ENCODE measurements around the gene KLF2. TPM values are rescaled to one million over a fixed set of nuclear protein-coding genes. Genes with fewer than 3 reads are reported as not detected.

The KLF2 gene
- total and polyA plus RNA-seq, 4 donors, result 8.8 to 64.7 (median 22.9) TPM

DNA sequence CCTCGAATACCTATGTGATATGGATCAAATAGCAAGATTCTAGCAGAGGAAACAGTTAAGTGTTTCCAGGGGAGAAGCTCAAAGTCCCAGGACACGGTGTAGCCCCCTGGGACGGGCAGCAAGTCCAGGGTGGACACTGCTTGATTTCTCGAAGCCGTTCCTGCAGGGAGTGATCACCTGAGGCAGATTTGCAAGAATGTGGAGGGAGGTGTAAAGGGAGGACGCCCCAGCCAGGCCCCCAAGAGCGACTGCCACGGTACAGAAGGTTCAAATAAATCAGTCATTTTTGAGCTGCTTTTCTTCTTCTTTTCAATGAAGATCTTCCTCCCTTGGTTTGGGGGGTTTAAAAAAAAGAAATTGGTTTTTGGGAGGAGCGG lies 41.4 kb downstream of the KLF2 start:
- H3K4me3 ChIP-seq (ENCODE audit: low read depth, low read length), result no peak overlapping the region
- H3K27ac ChIP-seq (ENCODE audit: low read depth, low read length), result no peak overlapping the region
- H3K9me3 ChIP-seq (ENCODE audit: control insufficient read depth, insufficient read depth, low read length), result no peaks in the 10 kb centered on the region
- WGBS (ENCODE audit: insufficient coverage), result 82% methylated on average over 9 of the region's 9 CpGs
- peaks cover 32% of the 10 kb centered on the region for H3K4me1 ChIP-seq (ENCODE audit: control insufficient read depth, insufficient read depth, low read length)
- no peak for DNase-seq (ENCODE audit: low read depth in 4 of 6, low spot score in 6 of 6)
- peaks cover 52% of the 10 kb centered on the region for H3K36me3 ChIP-seq (ENCODE audit: control insufficient read depth, insufficient read depth, low read length)
- H3K27me3 ChIP-seq (ENCODE audit: control insufficient read depth, insufficient read depth, low read length), result no peaks in the 10 kb centered on the region

- no peak overlapping the region for H3K27ac ChIP-seq (ENCODE audit: low read depth, low read length)
- H3K9me3 ChIP-seq (ENCODE audit: control insufficient read depth, insufficient read depth, low read length), result no peaks in the 10 kb centered on the region
- peaks cover 38% of the 10 kb centered on the region for H3K4me1 ChIP-seq (ENCODE audit: control insufficient read depth, insufficient read depth, low read length)
- DNase-seq (ENCODE audit: low read depth in 4 of 6, low spot score in 6 of 6), result no peak
- H3K27me3 ChIP-seq (ENCODE audit: control insufficient read depth, insufficient read depth, low read length), result no peaks in the 10 kb centered on the region
- no peak overlapping the region for H3K4me3 ChIP-seq (ENCODE audit: low read depth, low read length)
- H3K36me3 ChIP-seq (ENCODE audit: control insufficient read depth, insufficient read depth, low read length), result peaks cover 55% of the 10 kb centered on the region
- WGBS (ENCODE audit: insufficient coverage), result 60% methylated on average over 16 of the region's 25 CpGs
Measured at GRCh38 chr19:16366433-16367260, 42.0 kb downstream of the KLF2 start.

DNA sequence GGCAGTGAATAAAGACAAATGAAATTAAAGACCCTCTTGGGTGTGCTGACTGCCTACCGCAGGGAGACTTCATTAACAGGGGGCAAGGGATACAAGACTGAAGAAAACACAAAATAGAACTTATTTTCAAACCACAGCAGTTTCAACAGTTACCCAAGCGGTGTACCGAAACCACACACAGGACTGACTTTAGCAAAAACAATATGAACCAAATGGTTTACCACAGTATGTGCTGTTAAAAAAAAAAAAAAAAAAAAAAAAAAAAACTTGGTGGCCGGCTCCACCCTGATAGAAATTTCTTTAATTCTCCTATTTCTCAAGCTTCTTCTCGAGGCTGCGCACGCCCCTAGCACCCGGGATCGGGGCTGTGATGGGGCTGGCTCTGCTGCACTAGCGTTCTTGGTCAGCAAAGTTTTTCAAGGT lies 42.6 kb downstream of the KLF2 start:
- 87% methylated on average over 7 of the region's 10 CpGs for WGBS (ENCODE audit: insufficient coverage)
- Histone ChIP-seq H3K27me3 (ENCODE audit: control insufficient read depth, insufficient read depth, low read length) (no peaks in the 10 kb centered on the region), H3K27ac (ENCODE audit: low read depth, low read length) (no peak overlapping the region), H3K9me3 (ENCODE audit: control insufficient read depth, insufficient read depth, low read length) (no peaks in the 10 kb centered on the region), H3K4me3 (ENCODE audit: low read depth, low read length) (no peak overlapping the region), H3K36me3 (ENCODE audit: control insufficient read depth, insufficient read depth, low read length) (peaks cover 56% of the 10 kb centered on the region), H3K4me1 (ENCODE audit: control insufficient read depth, insufficient read depth, low read length) (peaks cover 42% of the 10 kb centered on the region)
- peak in 1 of 6 donors; percentile 63 for DNase-seq (ENCODE audit: low read depth in 4 of 6, low spot score in 6 of 6)

- Histone ChIP-seq H3K36me3 (ENCODE audit: control insufficient read depth, insufficient read depth, low read length) (peaks cover 56% of the 10 kb centered on the region), H3K9me3 (ENCODE audit: control insufficient read depth, insufficient read depth, low read length) (no peaks in the 10 kb centered on the region), H3K27ac (ENCODE audit: low read depth, low read length) (no peak overlapping the region), H3K27me3 (ENCODE audit: control insufficient read depth, insufficient read depth, low read length) (no peaks in the 10 kb centered on the region), H3K4me3 (ENCODE audit: low read depth, low read length) (no peak overlapping the region), H3K4me1 (ENCODE audit: control insufficient read depth, insufficient read depth, low read length) (peaks cover 42% of the 10 kb centered on the region)
- DNase-seq (ENCODE audit: low read depth in 4 of 6, low spot score in 6 of 6), result peak in 1 of 6 donors; percentile 20
- 83% methylated on average over 8 of the region's 18 CpGs for WGBS (ENCODE audit: insufficient coverage)
Measured at GRCh38 chr19:16368385-16369305, 44.0 kb downstream of the KLF2 start.

- Histone ChIP-seq H3K4me1 (ENCODE audit: control insufficient read depth, insufficient read depth, low read length) (peaks cover 42% of the 10 kb centered on the region), H3K36me3 (ENCODE audit: control insufficient read depth, insufficient read depth, low read length) (peaks cover 55% of the 10 kb centered on the region), H3K9me3 (ENCODE audit: control insufficient read depth, insufficient read depth, low read length) (no peaks in the 10 kb centered on the region), H3K4me3 (ENCODE audit: low read depth, low read length) (no peak overlapping the region), H3K27ac (ENCODE audit: low read depth, low read length) (no peak overlapping the region), H3K27me3 (ENCODE audit: control insufficient read depth, insufficient read depth, low read length) (no peaks in the 10 kb centered on the region)
- peak in 1 of 6 donors; percentile 16 for DNase-seq (ENCODE audit: low read depth in 4 of 6, low spot score in 6 of 6)
- WGBS (ENCODE audit: insufficient coverage), result 80% methylated on average over 2 of the region's 3 CpGs
Measured at GRCh38 chr19:16369306-16369663, 44.7 kb downstream of the KLF2 start.

DNA sequence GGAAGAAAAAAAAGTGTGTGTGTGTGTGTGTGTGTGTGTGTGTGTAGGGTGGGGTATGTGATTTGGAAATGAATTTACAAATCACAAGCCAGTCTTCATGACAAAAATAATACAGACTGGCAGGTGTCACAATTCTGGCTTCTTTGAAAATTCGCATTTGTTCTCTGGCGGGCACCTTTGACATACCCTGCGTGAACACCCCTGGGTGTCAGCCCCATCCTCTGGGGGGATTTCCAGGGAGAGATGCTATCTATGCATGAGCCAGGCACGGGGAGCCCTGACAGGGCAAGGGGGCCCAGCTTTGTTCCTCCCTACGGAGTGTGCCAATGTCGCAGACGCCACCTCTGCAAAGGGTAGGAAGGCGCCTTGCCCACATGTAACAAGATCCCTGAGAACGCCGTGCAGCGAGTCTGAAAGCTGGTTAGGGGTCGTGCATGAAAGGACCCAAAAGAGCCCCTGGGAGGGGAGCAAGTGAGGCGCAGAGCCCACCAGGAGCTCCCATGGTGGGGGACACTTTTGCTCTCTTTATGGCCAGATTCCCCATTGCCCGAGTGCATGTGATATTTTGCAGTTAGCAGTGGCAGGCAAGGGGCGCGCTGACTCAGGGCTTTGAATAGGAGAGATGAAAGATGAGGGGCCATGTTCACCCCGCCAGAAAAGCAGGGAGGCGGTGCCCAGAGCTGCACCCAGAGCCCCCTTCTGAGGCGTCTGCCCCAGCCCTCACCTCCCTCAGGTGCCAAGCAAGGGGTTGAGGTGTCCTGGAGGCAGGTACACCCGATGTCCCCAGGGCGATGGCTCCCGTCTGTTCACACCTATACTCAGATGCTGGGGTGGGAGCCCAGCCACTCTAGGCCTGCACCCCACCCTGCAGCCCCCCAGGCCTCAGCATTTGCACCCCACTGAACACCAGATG lies 45.3 kb downstream of the KLF2 start:
- no peak for DNase-seq (ENCODE audit: low read depth in 4 of 6, low spot score in 6 of 6)
- no peaks in the 10 kb centered on the region for H3K27me3 ChIP-seq (ENCODE audit: control insufficient read depth, insufficient read depth, low read length)

DNA sequence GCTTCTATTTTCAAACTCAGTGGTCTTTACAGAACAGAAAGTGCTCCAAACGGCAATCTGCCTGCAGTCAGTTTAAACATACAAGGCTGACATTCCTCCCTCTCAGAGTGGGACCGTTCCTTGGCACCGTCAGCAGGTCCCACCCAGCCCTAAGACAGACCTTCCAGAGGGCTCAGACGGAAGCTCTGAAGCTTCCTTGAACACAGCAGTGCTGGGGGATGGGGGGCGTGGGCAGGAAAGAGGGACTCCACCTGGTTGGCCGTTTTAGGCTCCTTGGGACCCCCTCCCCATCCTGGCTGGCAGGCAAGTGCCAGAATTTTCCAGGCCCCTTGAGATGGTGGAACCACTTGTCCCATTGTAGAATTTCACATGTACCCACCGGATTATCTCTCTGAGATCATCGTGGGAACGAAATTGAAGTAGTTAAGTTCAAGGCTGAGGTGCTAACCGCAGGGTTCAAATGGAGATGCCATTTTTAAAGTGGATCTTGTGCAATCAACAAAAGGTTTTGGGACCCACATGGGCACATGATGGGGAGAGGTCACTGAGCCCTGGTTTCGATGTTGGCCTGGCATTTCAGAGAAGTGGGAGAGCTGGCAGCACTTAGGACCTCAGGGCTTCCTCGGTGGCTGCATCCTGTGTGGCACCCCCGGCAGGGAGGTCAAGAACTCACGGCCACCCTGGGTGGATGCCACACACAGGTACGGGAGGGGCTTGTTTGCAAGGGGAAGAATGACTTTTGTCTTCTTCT lies 46.2 kb downstream of the KLF2 start:
- H3K4me1 ChIP-seq (ENCODE audit: control insufficient read depth, insufficient read depth, low read length), result peaks cover 40% of the 10 kb centered on the region

More for the DNA sequence above, 45.3 kb downstream of the KLF2 start:
- no peak overlapping the region for H3K4me3 ChIP-seq (ENCODE audit: low read depth, low read length)
- peaks cover 53% of the 10 kb centered on the region for H3K36me3 ChIP-seq (ENCODE audit: control insufficient read depth, insufficient read depth, low read length)
- no peaks in the 10 kb centered on the region for H3K9me3 ChIP-seq (ENCODE audit: control insufficient read depth, insufficient read depth, low read length)
- no peak overlapping the region for H3K27ac ChIP-seq (ENCODE audit: low read depth, low read length)
- WGBS (ENCODE audit: insufficient coverage), result 79% methylated on average over 19 of the region's 22 CpGs
- H3K4me1 ChIP-seq (ENCODE audit: control insufficient read depth, insufficient read depth, low read length), result peaks cover 42% of the 10 kb centered on the region

GRCh38 chr19:16371540-16371986 lies 46.9 kb downstream of the KLF2 start:
- no peak overlapping the region for H3K4me3 ChIP-seq (ENCODE audit: low read depth, low read length)
- DNase-seq (ENCODE audit: low read depth in 4 of 6, low spot score in 6 of 6), result no peak
- no peaks in the 10 kb centered on the region for H3K27me3 ChIP-seq (ENCODE audit: control insufficient read depth, insufficient read depth, low read length)
- peaks cover 35% of the 10 kb centered on the region for H3K4me1 ChIP-seq (ENCODE audit: control insufficient read depth, insufficient read depth, low read length)
- H3K36me3 ChIP-seq (ENCODE audit: control insufficient read depth, insufficient read depth, low read length), result peaks cover 61% of the 10 kb centered on the region
- no peaks in the 10 kb centered on the region for H3K9me3 ChIP-seq (ENCODE audit: control insufficient read depth, insufficient read depth, low read length)
- WGBS (ENCODE audit: insufficient coverage), result 71% methylated on average over 16 of the region's 18 CpGs
- no peak overlapping the region for H3K27ac ChIP-seq (ENCODE audit: low read depth, low read length)

More for the DNA sequence above, 46.2 kb downstream of the KLF2 start:
- no peaks in the 10 kb centered on the region for H3K9me3 ChIP-seq (ENCODE audit: control insufficient read depth, insufficient read depth, low read length)
- H3K27me3 ChIP-seq (ENCODE audit: control insufficient read depth, insufficient read depth, low read length), result no peaks in the 10 kb centered on the region
- peak in 1 of 6 donors; percentile 17 for DNase-seq (ENCODE audit: low read depth in 4 of 6, low spot score in 6 of 6)
- WGBS (ENCODE audit: insufficient coverage), result 71% methylated on average over 9 of the region's 15 CpGs
- H3K27ac ChIP-seq (ENCODE audit: low read depth, low read length), result no peak overlapping the region
- H3K4me3 ChIP-seq (ENCODE audit: low read depth, low read length), result no peak overlapping the region
- H3K36me3 ChIP-seq (ENCODE audit: control insufficient read depth, insufficient read depth, low read length), result peaks cover 53% of the 10 kb centered on the region
